Tibial nerve (tissue), 4 donors: ENCODE data around the gene TMPRSS7. TPM values are rescaled to one million over a fixed set of nuclear protein-coding genes. Genes with fewer than 3 reads are reported as not detected.

Source experiments
- DNase-seq, 2 donors: peaks; one replicate each; pipeline ENCODE4 v3.0.0-alpha.2; 2019; ENCODE audit warnings: low spot score in 2 of 2
- H3K27ac ChIP-seq, 4 donors: fragments of 200-600 bp; sonication (generic) in 3 of 4; one replicate each; pipeline ENCODE4 v1.5.1; 2017 to 2019; ENCODE audit warnings: mild to moderate bottlenecking in 1 of 4
- H3K27me3 ChIP-seq, 2 donors: fragments of 200-600 bp; sonication (generic) in 1 of 2; one replicate each; pipeline versions ENCODE4 v1.5.1 to v1.6.0; 2017 to 2019
- H3K36me3 ChIP-seq, 3 donors: fragments of 200-600 bp; sonication (generic); one replicate each; pipeline ENCODE4 v1.5.1; 2018 to 2019
- H3K4me1 ChIP-seq, 4 donors: fragments of 200-600 bp; sonication (generic) in 3 of 4; one replicate each; pipeline ENCODE4 v1.5.1; 2017 to 2019
- H3K4me3 ChIP-seq, 4 donors: fragments of 200-600 bp; sonication (generic) in 3 of 4; one replicate each; pipeline ENCODE4 v1.5.1; 2017 to 2019; ENCODE audit warnings: mild to moderate bottlenecking in 1 of 4, moderate library complexity in 1 of 4
- H3K9me3 ChIP-seq, 4 donors: fragments of 200-600 bp; sonication (generic) in 3 of 4; one replicate each; pipeline ENCODE4 v1.5.1; 2017 to 2019
- CTCF ChIP-seq, 5 experiments: fragments of 200-600 bp in 3 of 5; fragments of 450-650 bp in 2 of 5; sonication (generic) in 3 of 5; IDR thresholded peaks; one replicate each; pipeline ENCODE4 v1.5.1; 2016 to 2019; ENCODE audit warnings: antibody characterized with exemption in 5 of 5, mild to moderate bottlenecking in 3 of 5, moderate library complexity in 2 of 5
- EP300 ChIP-seq, 2 donors: sonication (generic); formaldehyde crosslinking; IDR thresholded peaks; one replicate each; pipeline ENCODE4 v1.6.1; 2017; ENCODE audit warnings: antibody characterized with exemption in 2 of 2, mild to moderate bottlenecking in 1 of 2
- POLR2A ChIP-seq, 2 donors: fragments of 450-650 bp; IDR thresholded peaks; one replicate each; pipeline ENCODE4 v1.6.1; 2017; ENCODE audit warnings: antibody characterized with exemption in 2 of 2, mild to moderate bottlenecking in 2 of 2, moderate library complexity in 2 of 2
- WGBS, 2 donors: methylation state at CpG; one replicate each; pipeline ENCODE4 v1.1.5; 2018; 5-methylcytosine and 5-hydroxymethylcytosine counted together
- total RNA-seq, 4 donors: library from RNA; depleted of rRNA; stranded (reverse); fragments of >200 nt; gene quantifications; one replicate each; pipeline ENCODE4 v1.1.0, GENCODE V29; 2016

The TMPRSS7 gene
- total RNA-seq, 4 donors from 2014 or later: not detected

DNA sequence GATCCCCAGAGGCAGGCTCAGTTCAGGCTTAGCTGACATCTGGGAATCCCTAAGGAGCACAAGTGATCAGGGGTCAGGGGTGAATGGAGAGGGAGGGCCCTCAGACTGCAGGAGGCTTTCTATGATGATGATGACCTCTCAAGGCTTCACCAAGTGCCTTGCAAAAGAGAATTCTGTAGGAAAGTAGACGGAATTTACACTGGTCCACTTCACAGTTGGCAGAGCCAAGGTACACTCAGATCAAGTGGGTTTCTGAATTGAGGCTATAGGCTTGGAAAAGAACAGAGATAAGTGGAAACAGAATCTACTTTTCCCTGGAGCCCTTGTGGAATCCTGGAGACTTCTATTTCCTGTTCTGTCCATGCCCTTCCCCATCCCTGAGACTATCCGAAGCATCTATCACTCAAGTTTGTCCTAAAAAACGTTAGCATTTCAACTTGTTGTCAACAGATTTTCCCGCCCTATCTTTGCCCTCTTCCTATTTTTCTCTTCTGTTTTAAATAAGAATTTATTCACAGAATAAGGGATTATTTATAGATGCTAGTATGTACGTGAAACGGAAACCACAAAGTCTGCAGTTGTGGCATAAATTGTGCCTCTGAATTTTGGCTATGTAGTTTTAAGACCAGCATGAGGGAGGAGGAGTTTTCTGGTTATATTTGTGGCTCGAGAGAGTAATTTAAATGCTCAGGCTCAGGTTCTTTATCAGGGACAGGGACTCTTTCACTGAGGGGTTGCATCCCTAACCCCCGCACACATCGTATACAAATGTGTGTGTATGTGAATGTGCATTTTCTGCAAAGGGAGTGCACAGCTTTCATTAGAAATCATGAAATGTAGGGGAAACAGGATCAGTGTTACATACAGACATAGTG lies 85.7 kb downstream of the TMPRSS7 start:
- TF ChIP-seq EP300 (IDR thresholded peaks at IDR 0.05): no peak
- TF ChIP-seq POLR2A (IDR thresholded peaks at IDR 0.05): no peak
- H3K4me1 ChIP-seq: peaks cover 0 to 28% (median 2%) of the 10 kb centered on the region in 4 donors
- H3K27me3 ChIP-seq: no peaks in the 10 kb centered on the region
- H3K36me3 ChIP-seq: no peaks in the 10 kb centered on the region
- H3K4me3 ChIP-seq: no peak overlapping the region
- H3K27ac ChIP-seq: no peak overlapping the region
- H3K9me3 ChIP-seq: no peaks in the 10 kb centered on the region
- 59 to 62% methylated on average over 9 of the region's 9 CpGs for WGBS, 2 donors
- DNase-seq: no peak

DNA sequence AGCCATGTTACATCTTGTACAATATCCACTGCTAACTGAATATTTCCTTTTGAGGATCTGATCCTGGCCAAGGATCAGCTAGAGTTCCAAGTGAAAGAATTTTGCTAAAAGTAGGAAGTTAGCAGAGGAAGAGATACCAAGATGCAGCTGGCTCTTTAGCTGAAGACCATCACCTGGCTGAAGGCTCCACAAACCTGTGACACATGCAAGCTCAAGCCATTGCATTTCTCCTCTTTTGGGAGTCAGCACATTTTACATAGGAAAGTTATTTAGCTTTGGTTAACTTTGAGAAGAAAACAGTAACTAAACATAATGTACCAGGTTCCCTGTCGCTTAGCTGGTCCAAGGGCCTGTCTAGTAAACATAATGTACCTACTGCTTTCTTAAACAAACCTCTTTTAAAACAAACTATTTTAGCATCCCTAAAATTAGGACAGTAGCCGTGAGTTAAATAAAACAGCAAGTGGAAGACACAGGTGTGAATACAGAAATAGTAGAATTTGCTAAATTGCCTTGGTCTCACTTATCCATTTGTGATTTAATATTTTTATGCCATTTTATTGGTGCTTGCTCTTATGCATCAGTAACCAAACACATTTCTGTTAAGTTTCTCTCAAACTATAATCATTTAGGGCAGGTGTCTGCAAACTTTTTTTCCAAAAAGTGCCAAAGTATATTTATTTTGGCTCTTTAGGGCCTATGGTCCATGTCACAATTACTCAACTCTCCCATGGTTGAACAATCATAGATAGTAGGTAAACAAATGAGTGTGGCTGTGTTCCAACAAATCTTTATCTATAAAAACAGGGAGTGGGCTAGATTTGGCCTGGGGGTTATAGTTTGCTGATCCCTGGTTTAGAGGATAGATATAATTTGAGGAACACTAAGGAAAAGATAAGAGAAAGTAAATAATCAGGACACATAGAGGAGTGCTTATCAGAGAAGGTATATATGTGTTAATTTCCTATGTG lies 87.3 kb downstream of the TMPRSS7 start:
- H3K36me3 ChIP-seq: no peaks in the 10 kb centered on the region
- 96 to 97% methylated on average over 2 of the region's 2 CpGs for WGBS, 2 donors
- no peak for DNase-seq
- peaks cover 0 to 25% (median 2%) of the 10 kb centered on the region in 4 donors for H3K4me1 ChIP-seq
- TF ChIP-seq POLR2A (IDR thresholded peaks at IDR 0.05): no peak
- TF ChIP-seq EP300 (IDR thresholded peaks at IDR 0.05): no peak
- no peak for TF ChIP-seq CTCF (IDR thresholded peaks at IDR 0.05)
- H3K9me3 ChIP-seq: no peaks in the 10 kb centered on the region
- H3K4me3 ChIP-seq: no peak overlapping the region
- no peaks in the 10 kb centered on the region for H3K27me3 ChIP-seq
- H3K27ac ChIP-seq: no peak overlapping the region

DNA sequence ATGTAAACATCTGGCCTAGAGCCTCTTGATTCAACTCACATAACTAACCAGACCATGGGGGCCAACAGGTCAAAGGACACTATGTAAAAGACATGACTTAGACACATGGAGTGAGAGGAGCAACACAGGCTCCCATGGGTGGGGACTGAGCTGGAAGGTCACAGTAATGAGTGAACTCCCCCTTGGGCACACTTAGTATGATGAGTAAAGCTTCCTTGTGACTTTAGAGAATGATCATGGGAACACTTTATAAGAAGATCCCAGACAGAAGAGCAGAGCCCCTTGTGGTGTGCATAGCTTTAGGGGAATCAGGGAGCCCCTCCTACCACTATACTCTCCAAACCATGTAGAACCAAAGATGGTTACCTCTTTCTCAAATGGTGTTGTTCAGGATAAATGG lies 88.3 kb downstream of the TMPRSS7 start:
- no peak for TF ChIP-seq EP300 (IDR thresholded peaks at IDR 0.05)
- TF ChIP-seq POLR2A (IDR thresholded peaks at IDR 0.05): no peak
- no peak for TF ChIP-seq CTCF (IDR thresholded peaks at IDR 0.05)
- H3K27ac ChIP-seq: no peak overlapping the region
- H3K27me3 ChIP-seq: no peaks in the 10 kb centered on the region
- no peaks in the 10 kb centered on the region for H3K36me3 ChIP-seq
- no peaks in the 10 kb centered on the region for H3K9me3 ChIP-seq
- no peak for DNase-seq
- no peak overlapping the region for H3K4me3 ChIP-seq
- H3K4me1 ChIP-seq: peaks cover 0 to 26% (median 7%) of the 10 kb centered on the region in 4 donors

GRCh38 chr3:112123548-112123947 lies 89.0 kb downstream of the TMPRSS7 start:
- DNase-seq: no peak
- H3K36me3 ChIP-seq: no peaks in the 10 kb centered on the region
- H3K9me3 ChIP-seq: no peaks in the 10 kb centered on the region
- no peaks in the 10 kb centered on the region for H3K27me3 ChIP-seq
- TF ChIP-seq POLR2A (IDR thresholded peaks at IDR 0.05) (no peak), CTCF (IDR thresholded peaks at IDR 0.05) (no peak), EP300 (IDR thresholded peaks at IDR 0.05) (no peak)
- WGBS, 2 donors: 88 to 92% methylated on average over 2 of the region's 2 CpGs
- peaks cover 0 to 24% (median 5%) of the 10 kb centered on the region in 4 donors for H3K4me1 ChIP-seq
- no peak overlapping the region for H3K27ac ChIP-seq
- no peak overlapping the region for H3K4me3 ChIP-seq

- no peak for DNase-seq
- Histone ChIP-seq H3K9me3 (no peaks in the 10 kb centered on the region), H3K27me3 (no peaks in the 10 kb centered on the region), H3K4me1 (peaks cover 0 to 19% (median 5%) of the 10 kb centered on the region in 4 donors), H3K36me3 (no peaks in the 10 kb centered on the region), H3K27ac (no peak overlapping the region), H3K4me3 (no peak overlapping the region)
- 80 to 81% methylated on average over 5 of the region's 5 CpGs for WGBS, 2 donors
- no peak for TF ChIP-seq CTCF (IDR thresholded peaks at IDR 0.05)
- no peak for TF ChIP-seq EP300 (IDR thresholded peaks at IDR 0.05)
- no peak for TF ChIP-seq POLR2A (IDR thresholded peaks at IDR 0.05)
Measured at GRCh38 chr3:112124907-112125607, 90.5 kb downstream of the TMPRSS7 start.
